Panc1 (cell line): Measurements from ENCODE around the gene ZBED5. TPM values are rescaled to one million over a fixed set of nuclear protein-coding genes. Genes with fewer than 3 reads are reported as not detected.

Experiments used
- ATAC-seq: fragments of 200-7000 bp; cut with Tn5 transposase; 2 replicates; pipeline ENCODE4 v1.9.1; 2020; ENCODE audit warnings: mild to moderate bottlenecking, moderate library complexity
- BruUV-seq: library from RNA; stranded (reverse); fragments of 400-500 nt; replicated peaks from 2 replicates; lab custom pipeline; 2021; lab: Mats Ljungman, UMichigan
- CTCF ChIA-PET: fragments of 300-600 bp; sonication (Branson Sonifier 250); formaldehyde crosslinking; loops from one replicate; lab custom pipeline; 2022; ENCODE audit warnings: antibody characterized with exemption; lab: Charles Lee
- POLR2A ChIA-PET: fragments of 300-600 bp; sonication (Branson Sonifier 250); formaldehyde crosslinking; loops from one replicate; lab custom pipeline; 2022; ENCODE audit warnings: antibody characterized with exemption; lab: Charles Lee
- DNase-seq: peaks from one replicate; pipeline ENCODE4 v3.0.0-alpha.2; 2010; ENCODE audit warnings: low read depth, low spot score
- H3K27ac ChIP-seq: 2 replicates; pipeline ENCODE4 v1.5.1; 2011; ENCODE audit warnings: mild to moderate bottlenecking, low read length, inconsistent platforms
- H3K27me3 ChIP-seq: fragments of 200-500 bp; sonication (Bioruptor generic); 2 replicates; pipeline ENCODE4 v1.6.0; 2014; ENCODE audit warnings: low read length, inconsistent platforms; ENCODE audit not compliant: control insufficient read depth, insufficient read depth
- H3K36me3 ChIP-seq: fragments of 200-500 bp; sonication (Bioruptor generic); 2 replicates; pipeline ENCODE4 v1.5.1; 2014; ENCODE audit warnings: inconsistent platforms, mild to moderate bottlenecking, low read length, moderate library complexity; ENCODE audit not compliant: control insufficient read depth, insufficient read depth
- H3K4me1 ChIP-seq: 2 replicates; pipeline ENCODE4 v1.5.1; 2011; ENCODE audit warnings: inconsistent platforms, mild to moderate bottlenecking, low read length, moderate library complexity; ENCODE audit not compliant: control insufficient read depth, insufficient read depth
- H3K4me3 ChIP-seq, 2 experiments: 2 replicates each; pipeline ENCODE4 v1.5.1; 2011 to 2012; ENCODE audit warnings: low read depth in 2 of 2, low read length in 2 of 2, mild to moderate bottlenecking in 2 of 2, inconsistent platforms in 1 of 2, moderate library complexity in 1 of 2
- H3K9me3 ChIP-seq: fragments of 200-500 bp; sonication (Bioruptor generic); 2 replicates; pipeline ENCODE4 v1.5.1; 2014; ENCODE audit warnings: low read depth, mild to moderate bottlenecking, inconsistent platforms, low read length, moderate library complexity; ENCODE audit not compliant: control insufficient read depth, insufficient read depth
- CTCF ChIP-seq: fragments of 450-650 bp; IDR thresholded peaks from 2 replicates; pipeline ENCODE4 v1.5.1; 2017; ENCODE audit warnings: mild to moderate bottlenecking
- POLR2AphosphoS5 ChIP-seq: IDR thresholded peaks from 2 replicates; pipeline ENCODE4 v1.6.1; 2012; ENCODE audit warnings: mild to moderate bottlenecking, low read depth, low read length, moderate library complexity
- SIN3A ChIP-seq: IDR thresholded peaks from 2 replicates; pipeline ENCODE4 v1.6.1; 2012; ENCODE audit warnings: low read depth, mild to moderate bottlenecking, low read length, moderate library complexity, borderline replicate concordance; ENCODE audit not compliant: insufficient read depth
- TCF7L2 ChIP-seq: IDR thresholded peaks from 2 replicates; pipeline ENCODE4 v1.6.1; 2011; ENCODE audit warnings: mild to moderate bottlenecking, low read depth, low read length, inconsistent platforms
- in situ Hi-C: cut with HindIII; loops from 2 replicates; pipeline ENCODE4 v1.10.0; 2016; ENCODE audit warnings: low sequenced_read_pairs, low pct_unique_long_range_greater_than_20kb
- intact Hi-C: fragments of 100-400 bp; cut with micrococcal nuclease; formaldehyde crosslinking; loops from one replicate; pipeline ENCODE4 v1.10.0; 2022; ENCODE audit not compliant: unreplicated experiment
- total RNA-seq: library from RNA; stranded (reverse); gene quantifications from one replicate; pipeline ENCODE4 v1.2.1, GENCODE V29; 2021; ENCODE audit not compliant: unreplicated experiment
- TF ChIP-seq, protein P1 (sequence below), 2 experiments: IDR thresholded peaks; 2 replicates each; pipeline ENCODE4 v1.6.1; 2011 to 2012; ENCODE audit warnings: low read depth in 2 of 2, control low read depth in 1 of 2, low read length in 1 of 2, mild to moderate bottlenecking in 1 of 2, moderate library complexity in 1 of 2; ENCODE audit not compliant: insufficient read depth in 1 of 2

Gene ZBED5
- total RNA-seq, 1 experiment from 2014 or later = 114 TPM

DNA sequence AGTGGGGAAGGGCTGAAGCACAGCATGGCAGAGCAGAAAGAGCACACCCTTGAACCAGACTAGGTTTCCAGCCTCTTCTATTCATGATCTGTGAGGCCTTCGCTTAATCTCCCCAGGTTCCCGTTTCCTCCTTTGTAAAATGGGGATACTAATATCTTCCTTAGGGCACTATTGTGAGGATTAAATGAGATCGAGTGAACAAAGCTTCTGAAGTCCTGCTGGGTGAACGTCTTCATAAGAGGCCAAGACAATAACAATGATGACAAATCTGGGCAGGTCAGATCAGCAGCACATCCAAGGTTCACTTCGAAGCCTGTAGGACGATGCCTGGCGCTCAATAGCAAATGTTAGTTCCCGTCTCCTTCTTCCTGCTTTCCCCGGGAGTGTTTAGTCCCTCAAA, 38.6 kb upstream of the ZBED5 start:
- Histone ChIP-seq H3K36me3 (no peaks in the 10 kb centered on the region), H3K4me3 (no peak overlapping the region), H3K4me1 (peaks cover 34% of the 10 kb centered on the region), H3K27ac (peak overlapping the region; percentile 90), H3K9me3 (no peaks in the 10 kb centered on the region), H3K27me3 (no peaks in the 10 kb centered on the region)
- ATAC-seq (no peak), DNase-seq (no peak)
- ChIA-PET POLR2A (no interaction called here), CTCF (no interaction called here)
- intact Hi-C loops = no loop called here
- no TSS peak for BruUV-seq
- TF ChIP-seq POLR2AphosphoS5 = no peak
- no peak for TF ChIP-seq CTCF
- in situ Hi-C loops = no loop called here

- CTCF ChIA-PET = no interaction called here
- POLR2A ChIA-PET = no interaction called here
- Histone ChIP-seq H3K27ac (peak overlapping the region; percentile 73; the same call in 1 of the 2 replicates), H3K4me3 (no peak overlapping the region), H3K9me3 (no peaks in the 10 kb centered on the region), H3K36me3 (no peaks in the 10 kb centered on the region), H3K27me3 (no peaks in the 10 kb centered on the region), H3K4me1 (peaks cover 22% of the 10 kb centered on the region)
- ATAC-seq (no peak), DNase-seq (no peak)
- in situ Hi-C loops = no loop called here
- BruUV-seq = no TSS peak
- TF ChIP-seq, protein P1, sequence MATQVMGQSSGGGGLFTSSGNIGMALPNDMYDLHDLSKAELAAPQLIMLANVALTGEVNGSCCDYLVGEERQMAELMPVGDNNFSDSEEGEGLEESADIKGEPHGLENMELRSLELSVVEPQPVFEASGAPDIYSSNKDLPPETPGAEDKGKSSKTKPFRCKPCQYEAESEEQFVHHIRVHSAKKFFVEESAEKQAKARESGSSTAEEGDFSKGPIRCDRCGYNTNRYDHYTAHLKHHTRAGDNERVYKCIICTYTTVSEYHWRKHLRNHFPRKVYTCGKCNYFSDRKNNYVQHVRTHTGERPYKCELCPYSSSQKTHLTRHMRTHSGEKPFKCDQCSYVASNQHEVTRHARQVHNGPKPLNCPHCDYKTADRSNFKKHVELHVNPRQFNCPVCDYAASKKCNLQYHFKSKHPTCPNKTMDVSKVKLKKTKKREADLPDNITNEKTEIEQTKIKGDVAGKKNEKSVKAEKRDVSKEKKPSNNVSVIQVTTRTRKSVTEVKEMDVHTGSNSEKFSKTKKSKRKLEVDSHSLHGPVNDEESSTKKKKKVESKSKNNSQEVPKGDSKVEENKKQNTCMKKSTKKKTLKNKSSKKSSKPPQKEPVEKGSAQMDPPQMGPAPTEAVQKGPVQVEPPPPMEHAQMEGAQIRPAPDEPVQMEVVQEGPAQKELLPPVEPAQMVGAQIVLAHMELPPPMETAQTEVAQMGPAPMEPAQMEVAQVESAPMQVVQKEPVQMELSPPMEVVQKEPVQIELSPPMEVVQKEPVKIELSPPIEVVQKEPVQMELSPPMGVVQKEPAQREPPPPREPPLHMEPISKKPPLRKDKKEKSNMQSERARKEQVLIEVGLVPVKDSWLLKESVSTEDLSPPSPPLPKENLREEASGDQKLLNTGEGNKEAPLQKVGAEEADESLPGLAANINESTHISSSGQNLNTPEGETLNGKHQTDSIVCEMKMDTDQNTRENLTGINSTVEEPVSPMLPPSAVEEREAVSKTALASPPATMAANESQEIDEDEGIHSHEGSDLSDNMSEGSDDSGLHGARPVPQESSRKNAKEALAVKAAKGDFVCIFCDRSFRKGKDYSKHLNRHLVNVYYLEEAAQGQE (IDR thresholded peaks at IDR 0.05; ENCODE audit: insufficient read depth in 1 of 2, low read depth in 2 of 2, low read length in 1 of 2) = no peak
- intact Hi-C loops = no loop called here
These were observed 37.4 kb upstream of the ZBED5 start for GRCh38 chr11:10895285-10895684.

- POLR2A ChIA-PET = interaction anchor here (0.6 kb wide), 1 partner anchor 1757 kb away, joined by 3 read pairs; no protein-coding TSS in a partner anchor
- CTCF ChIA-PET = interaction anchor here (0.5 kb wide), 1 partner anchor 16 kb away, joined by 5 read pairs; no protein-coding TSS in a partner anchor
- Histone ChIP-seq H3K27ac (peak overlapping the region; percentile 73), H3K4me1 (peaks cover 16% of the 10 kb centered on the region), H3K36me3 (no peaks in the 10 kb centered on the region), H3K27me3 (no peaks in the 10 kb centered on the region), H3K4me3 (no peak overlapping the region), H3K9me3 (peaks cover 3% of the 10 kb centered on the region; the same call in 1 of the 2 replicates)
- ATAC-seq (no peak), DNase-seq (no peak)
- TF ChIP-seq, protein P1 (IDR thresholded peaks at IDR 0.05; ENCODE audit: insufficient read depth in 1 of 2, low read depth in 2 of 2, low read length in 1 of 2) = no peak
- no peak for TF ChIP-seq CTCF
- no peak for TF ChIP-seq SIN3A
- no peak for TF ChIP-seq TCF7L2
- no peak for TF ChIP-seq POLR2AphosphoS5
- no TSS peak for BruUV-seq
- in situ Hi-C loops = no loop called here
- intact Hi-C loops = no loop called here
These were observed 36.8 kb upstream of the ZBED5 start for GRCh38 chr11:10894666-10895065.
